ENCODE results near the gene OBSL1.

DNA sequence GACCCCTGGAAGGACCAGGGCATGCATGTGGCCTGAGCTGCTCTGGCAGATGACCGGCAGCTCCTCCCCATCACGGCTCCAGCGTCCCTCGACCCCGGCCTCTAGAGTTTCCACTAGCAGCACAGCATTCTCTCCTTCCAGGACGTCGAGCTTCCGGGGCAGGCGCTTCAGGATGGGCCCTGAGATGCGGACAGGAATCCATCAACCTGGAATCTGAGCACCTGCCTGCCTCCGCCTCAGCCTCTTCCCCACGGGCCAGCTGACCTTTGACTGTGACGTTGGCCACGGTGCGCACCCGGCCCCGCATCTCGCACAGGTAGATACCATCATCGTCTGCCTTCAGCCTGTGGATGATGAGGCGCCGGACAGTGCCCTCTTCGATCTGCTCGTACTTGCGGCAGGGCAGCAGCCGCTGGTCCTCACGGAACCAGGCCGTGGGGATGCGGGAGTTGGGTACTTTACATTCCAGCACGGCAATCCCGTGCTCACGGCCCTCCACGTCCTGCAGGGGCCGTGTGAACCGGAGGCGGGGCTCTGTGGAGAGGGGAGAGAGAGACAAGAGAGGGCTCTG lies 3.5 kb downstream of the OBSL1 start:
- TF ChIP-seq, protein P1, sequence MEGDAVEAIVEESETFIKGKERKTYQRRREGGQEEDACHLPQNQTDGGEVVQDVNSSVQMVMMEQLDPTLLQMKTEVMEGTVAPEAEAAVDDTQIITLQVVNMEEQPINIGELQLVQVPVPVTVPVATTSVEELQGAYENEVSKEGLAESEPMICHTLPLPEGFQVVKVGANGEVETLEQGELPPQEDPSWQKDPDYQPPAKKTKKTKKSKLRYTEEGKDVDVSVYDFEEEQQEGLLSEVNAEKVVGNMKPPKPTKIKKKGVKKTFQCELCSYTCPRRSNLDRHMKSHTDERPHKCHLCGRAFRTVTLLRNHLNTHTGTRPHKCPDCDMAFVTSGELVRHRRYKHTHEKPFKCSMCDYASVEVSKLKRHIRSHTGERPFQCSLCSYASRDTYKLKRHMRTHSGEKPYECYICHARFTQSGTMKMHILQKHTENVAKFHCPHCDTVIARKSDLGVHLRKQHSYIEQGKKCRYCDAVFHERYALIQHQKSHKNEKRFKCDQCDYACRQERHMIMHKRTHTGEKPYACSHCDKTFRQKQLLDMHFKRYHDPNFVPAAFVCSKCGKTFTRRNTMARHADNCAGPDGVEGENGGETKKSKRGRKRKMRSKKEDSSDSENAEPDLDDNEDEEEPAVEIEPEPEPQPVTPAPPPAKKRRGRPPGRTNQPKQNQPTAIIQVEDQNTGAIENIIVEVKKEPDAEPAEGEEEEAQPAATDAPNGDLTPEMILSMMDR (IDR thresholded peaks at IDR 0.05): no peak
- TF ChIP-seq SIN3A (IDR thresholded peaks at IDR 0.05; ENCODE audit: borderline replicate concordance, insufficient read depth, low read depth, low read length) (no peak), POLR2AphosphoS5 (IDR thresholded peaks at IDR 0.05; ENCODE audit: low read depth, low read length) (no peak), TCF7L2 (IDR thresholded peaks at IDR 0.05; ENCODE audit: low read depth, low read length) (no peak)

All from Panc1 (cell line).